ENCODE data around the gene GPC6.

GRCh38 chr13:93824286-93824685 is 597.7 kb downstream of the GPC6 start:
- TF ChIP-seq POLR2AphosphoS5 (IDR thresholded peaks at IDR 0.05): no peak
- TF ChIP-seq, protein P1, sequence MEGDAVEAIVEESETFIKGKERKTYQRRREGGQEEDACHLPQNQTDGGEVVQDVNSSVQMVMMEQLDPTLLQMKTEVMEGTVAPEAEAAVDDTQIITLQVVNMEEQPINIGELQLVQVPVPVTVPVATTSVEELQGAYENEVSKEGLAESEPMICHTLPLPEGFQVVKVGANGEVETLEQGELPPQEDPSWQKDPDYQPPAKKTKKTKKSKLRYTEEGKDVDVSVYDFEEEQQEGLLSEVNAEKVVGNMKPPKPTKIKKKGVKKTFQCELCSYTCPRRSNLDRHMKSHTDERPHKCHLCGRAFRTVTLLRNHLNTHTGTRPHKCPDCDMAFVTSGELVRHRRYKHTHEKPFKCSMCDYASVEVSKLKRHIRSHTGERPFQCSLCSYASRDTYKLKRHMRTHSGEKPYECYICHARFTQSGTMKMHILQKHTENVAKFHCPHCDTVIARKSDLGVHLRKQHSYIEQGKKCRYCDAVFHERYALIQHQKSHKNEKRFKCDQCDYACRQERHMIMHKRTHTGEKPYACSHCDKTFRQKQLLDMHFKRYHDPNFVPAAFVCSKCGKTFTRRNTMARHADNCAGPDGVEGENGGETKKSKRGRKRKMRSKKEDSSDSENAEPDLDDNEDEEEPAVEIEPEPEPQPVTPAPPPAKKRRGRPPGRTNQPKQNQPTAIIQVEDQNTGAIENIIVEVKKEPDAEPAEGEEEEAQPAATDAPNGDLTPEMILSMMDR (IDR thresholded peaks at IDR 0.05): no peak
- TF ChIP-seq POLR2A (IDR thresholded peaks at IDR 0.05): no peak

Data from suprapubic skin (tissue), 4 donors.